Gastrocnemius medialis (tissue), 4 donors: Measurements from ENCODE around the gene VPS39.

Experiments used
- POLR2A ChIP-seq, 2 donors: fragments of 450-650 bp; IDR thresholded peaks; one replicate each; pipeline ENCODE4 v1.6.1; 2017; ENCODE audit warnings: antibody characterized with exemption in 2 of 2, mild to moderate bottlenecking in 2 of 2, moderate library complexity in 2 of 2
- TF ChIP-seq, protein P1 (sequence below), 5 experiments: fragments of 450-650 bp in 3 of 5; fragments of 200-600 bp in 2 of 5; sonication (generic) in 2 of 5; IDR thresholded peaks in 4 of 5; conservative IDR thresholded peaks in 1 of 5; 1 replicate in 4 of 5; 2 replicates in 1 of 5; pipeline ENCODE4 v1.5.1; 2016 to 2019; ENCODE audit warnings: antibody characterized with exemption in 5 of 5, mild to moderate bottlenecking in 3 of 5, moderate library complexity in 3 of 5

DNA sequence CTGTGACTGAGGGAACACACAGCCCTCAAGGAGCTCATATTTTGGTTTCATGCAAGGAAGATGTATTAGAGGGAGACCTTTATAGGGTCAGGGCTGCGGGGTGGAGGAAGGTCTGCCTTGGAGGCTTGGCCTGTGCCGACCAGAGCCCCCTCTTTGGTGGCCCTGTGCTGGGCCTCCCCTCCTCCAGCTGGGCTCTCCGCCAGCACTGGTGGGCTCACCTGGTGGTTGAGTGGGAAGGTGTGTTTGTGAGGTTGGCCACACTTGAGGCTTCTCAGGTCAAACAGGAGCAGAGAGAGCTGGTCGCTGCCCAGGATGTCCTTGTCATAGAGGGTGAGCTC, 54.3 kb downstream of the VPS39 start:
- no peak for TF ChIP-seq POLR2A (IDR thresholded peaks at IDR 0.05)
- TF ChIP-seq, protein P1, sequence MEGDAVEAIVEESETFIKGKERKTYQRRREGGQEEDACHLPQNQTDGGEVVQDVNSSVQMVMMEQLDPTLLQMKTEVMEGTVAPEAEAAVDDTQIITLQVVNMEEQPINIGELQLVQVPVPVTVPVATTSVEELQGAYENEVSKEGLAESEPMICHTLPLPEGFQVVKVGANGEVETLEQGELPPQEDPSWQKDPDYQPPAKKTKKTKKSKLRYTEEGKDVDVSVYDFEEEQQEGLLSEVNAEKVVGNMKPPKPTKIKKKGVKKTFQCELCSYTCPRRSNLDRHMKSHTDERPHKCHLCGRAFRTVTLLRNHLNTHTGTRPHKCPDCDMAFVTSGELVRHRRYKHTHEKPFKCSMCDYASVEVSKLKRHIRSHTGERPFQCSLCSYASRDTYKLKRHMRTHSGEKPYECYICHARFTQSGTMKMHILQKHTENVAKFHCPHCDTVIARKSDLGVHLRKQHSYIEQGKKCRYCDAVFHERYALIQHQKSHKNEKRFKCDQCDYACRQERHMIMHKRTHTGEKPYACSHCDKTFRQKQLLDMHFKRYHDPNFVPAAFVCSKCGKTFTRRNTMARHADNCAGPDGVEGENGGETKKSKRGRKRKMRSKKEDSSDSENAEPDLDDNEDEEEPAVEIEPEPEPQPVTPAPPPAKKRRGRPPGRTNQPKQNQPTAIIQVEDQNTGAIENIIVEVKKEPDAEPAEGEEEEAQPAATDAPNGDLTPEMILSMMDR (IDR thresholded peaks at IDR 0.05 in 4 of 5, conservative IDR thresholded peaks at IDR 0.05 in 1 of 5): no peak
